IMR-90 (cell line): ENCODE data around the gene NCR2. TPM values are rescaled to one million over a fixed set of nuclear protein-coding genes. Genes with fewer than 3 reads are reported as not detected.

Experiments used
- ATAC-seq: fragments of 200-7000 bp; cut with Tn5 transposase; 2 replicates; pipeline ENCODE4 v1.9.1; 2020; ENCODE audit warnings: low read depth, mild to moderate bottlenecking, moderate library complexity
- BruUV-seq: library from RNA; stranded (reverse); fragments of 400-500 nt; replicated peaks from 2 replicates; lab custom pipeline; 2021; lab: Mats Ljungman, UMichigan
- CTCF ChIA-PET: fragments of 300-600 bp; formaldehyde crosslinking; extraction: SDS; loops from one replicate; lab custom pipeline; 2021; ENCODE audit warnings: antibody characterized with exemption; lab: Yijun Ruan, JAX
- POLR2A ChIA-PET: fragments of 300-600 bp; sonication (Branson Sonifier 250); formaldehyde crosslinking; loops from one replicate; lab custom pipeline; 2022; ENCODE audit warnings: antibody characterized with exemption; ENCODE audit not compliant: unreplicated experiment; lab: Charles Lee
- DNase-seq: peaks from one replicate; pipeline ENCODE4 v3.0.0; 2013
- H2AFZ ChIP-seq: replicated peaks from 2 replicates; pipeline ENCODE3; 2013; ENCODE audit warnings: low read length, mild to moderate bottlenecking; ENCODE audit not compliant: poor library complexity
- H2AK5ac ChIP-seq: 2 replicates; pipeline ENCODE4 v1.6.1; 2013; ENCODE audit warnings: low read depth, low read length, inconsistent platforms
- H2AK9ac ChIP-seq: replicated peaks from 2 replicates; pipeline ENCODE3; 2013; ENCODE audit warnings: mild to moderate bottlenecking, low read depth, low read length, moderate library complexity; ENCODE audit not compliant: poor library complexity
- H2BK120ac ChIP-seq: 2 replicates; pipeline ENCODE4 v1.6.1; 2013; ENCODE audit warnings: low read depth, low read length, inconsistent platforms
- H2BK15ac ChIP-seq: 3 replicates; pipeline ENCODE4 v1.6.1; 2013; ENCODE audit warnings: low read depth, low read length, inconsistent platforms
- H2BK20ac ChIP-seq: 2 replicates; pipeline ENCODE4 v1.6.1; 2013; ENCODE audit warnings: low read depth, mild to moderate bottlenecking, inconsistent platforms, low read length, moderate library complexity
- H2BK5ac ChIP-seq: 2 replicates; pipeline ENCODE4 v1.6.1; 2013; ENCODE audit warnings: mild to moderate bottlenecking, low read depth, low read length, inconsistent platforms; ENCODE audit not compliant: poor library complexity, severe bottlenecking
- H3K14ac ChIP-seq: replicated peaks from 2 replicates; pipeline ENCODE4 v1.6.1; 2013; ENCODE audit warnings: low read depth, low read length, inconsistent platforms
- H3K18ac ChIP-seq: 2 replicates; pipeline ENCODE4 v1.6.1; 2013; ENCODE audit warnings: low read depth, low read length, control low read depth
- H3K23ac ChIP-seq: 2 replicates; pipeline ENCODE4 v1.6.1; 2013; ENCODE audit warnings: low read depth, low read length, inconsistent platforms
- H3K27ac ChIP-seq: 2 replicates; pipeline ENCODE4 v1.5.1; 2013; ENCODE audit warnings: mild to moderate bottlenecking, control low read depth, low read length; ENCODE audit not compliant: insufficient read depth
- H3K27me3 ChIP-seq: 2 replicates; pipeline ENCODE4 v1.6.1; 2013; ENCODE audit warnings: low read length; ENCODE audit not compliant: control insufficient read depth, insufficient read depth
- H3K36me3 ChIP-seq: 2 replicates; pipeline ENCODE4 v1.6.1; 2013; ENCODE audit warnings: low read length, mixed read lengths; ENCODE audit not compliant: control insufficient read depth, insufficient read depth
- H3K4ac ChIP-seq: 2 replicates; pipeline ENCODE4 v1.6.1; 2013; ENCODE audit warnings: low read depth, low read length, inconsistent platforms
- H3K4me1 ChIP-seq: 2 replicates; pipeline ENCODE4 v1.6.1; 2013; ENCODE audit warnings: low read length, mixed read lengths; ENCODE audit not compliant: control insufficient read depth, insufficient read depth
- H3K4me2 ChIP-seq: 2 replicates; pipeline ENCODE4 v1.6.1; 2013; ENCODE audit warnings: low read depth, mild to moderate bottlenecking, control low read depth, low read length, moderate library complexity
- H3K4me3 ChIP-seq: 2 replicates; pipeline ENCODE4 v1.5.1; 2013; ENCODE audit warnings: low read depth, mild to moderate bottlenecking, control low read depth, low read length, moderate library complexity; ENCODE audit not compliant: insufficient read depth
- H3K56ac ChIP-seq: 2 replicates; pipeline ENCODE4 v1.6.1; 2013; ENCODE audit warnings: low read length, inconsistent platforms; ENCODE audit not compliant: insufficient read depth; ENCODE audit errors: extremely low read depth
- H3K79me1 ChIP-seq, 2 experiments: 2 replicates each; pipeline ENCODE4 v1.6.1; 2013; ENCODE audit warnings: low read length in 2 of 2, inconsistent platforms in 1 of 2, low read depth in 1 of 2
- H3K9ac ChIP-seq: 2 replicates; pipeline ENCODE4 v1.6.1; 2013; ENCODE audit warnings: low read depth, low read length, control low read depth
- H3K9me1 ChIP-seq: 2 replicates; pipeline ENCODE4 v1.6.1; 2013; ENCODE audit warnings: low read length, inconsistent platforms; ENCODE audit not compliant: insufficient read depth
- H3K9me3 ChIP-seq: 2 replicates; pipeline ENCODE4 v1.6.1; 2013; ENCODE audit warnings: low read length; ENCODE audit not compliant: control insufficient read depth, insufficient read depth
- H4K20me1 ChIP-seq: 2 replicates; pipeline ENCODE4 v1.6.1; 2013; ENCODE audit warnings: low read length, inconsistent platforms; ENCODE audit not compliant: insufficient read depth
- H4K5ac ChIP-seq: 2 replicates; pipeline ENCODE4 v1.6.1; 2013; ENCODE audit warnings: mild to moderate bottlenecking, low read depth, low read length, control low read depth
- H4K8ac ChIP-seq, 2 experiments: 2 replicates each; pipeline ENCODE4 v1.6.1; 2013; ENCODE audit warnings: low read depth in 2 of 2, low read length in 2 of 2, control low read depth in 1 of 2, inconsistent platforms in 1 of 2
- H4K91ac ChIP-seq: 2 replicates; pipeline ENCODE4 v1.6.1; 2013; ENCODE audit warnings: low read depth, low read length, inconsistent platforms; ENCODE audit not compliant: insufficient read depth
- BHLHE40 ChIP-seq: fragments of 150-350 bp; IDR thresholded peaks from 2 replicates; pipeline ENCODE4 v1.6.1; 2016; ENCODE audit warnings: mild to moderate bottlenecking, low read depth, low read length
- CEBPB ChIP-seq: IDR thresholded peaks from 2 replicates; pipeline ENCODE4 v1.6.1; 2012; ENCODE audit warnings: low read depth, low read length, improper control_type of control experiment
- CHD1 ChIP-seq: IDR thresholded peaks from 2 replicates; pipeline ENCODE4 v1.6.1; 2012; ENCODE audit warnings: low read depth, low read length, improper control_type of control experiment
- FOS ChIP-seq: fragments of 150-350 bp; IDR thresholded peaks from 2 replicates; pipeline ENCODE4 v1.6.1; 2016; ENCODE audit warnings: low read depth, low read length
- MAZ ChIP-seq: IDR thresholded peaks from 2 replicates; pipeline ENCODE4 v1.6.1; 2012; ENCODE audit warnings: low read depth, mild to moderate bottlenecking, low read length, improper control_type of control experiment, moderate library complexity, borderline replicate concordance
- MXI1 ChIP-seq: IDR thresholded peaks from 2 replicates; pipeline ENCODE4 v1.6.1; 2012; ENCODE audit warnings: low read depth, mild to moderate bottlenecking, low read length, moderate library complexity, borderline replicate concordance
- NFE2L2 ChIP-seq: fragments of 150-350 bp; IDR thresholded peaks from 2 replicates; pipeline ENCODE4 v1.6.1; 2016; ENCODE audit warnings: low read depth, mild to moderate bottlenecking, low read length
- POLR2A ChIP-seq: IDR thresholded peaks from 2 replicates; pipeline ENCODE4 v1.6.1; 2012; ENCODE audit warnings: mild to moderate bottlenecking, low read depth, low read length
- RAD21 ChIP-seq: IDR thresholded peaks from 2 replicates; pipeline ENCODE4 v1.6.1; 2012; ENCODE audit warnings: low read length, improper control_type of control experiment
- RCOR1 ChIP-seq: IDR thresholded peaks from 2 replicates; pipeline ENCODE4 v1.6.1; 2012; ENCODE audit warnings: mild to moderate bottlenecking, low read length, improper control_type of control experiment; ENCODE audit not compliant: insufficient replicate concordance
- RFX5 ChIP-seq: IDR thresholded peaks from 2 replicates; pipeline ENCODE4 v1.8.0; 2012; ENCODE audit warnings: low read depth, mild to moderate bottlenecking, low read length, moderate library complexity
- SMC3 ChIP-seq: fragments of 150-350 bp; IDR thresholded peaks from 2 replicates; pipeline ENCODE4 v1.6.1; 2016; ENCODE audit warnings: low read depth, mild to moderate bottlenecking, antibody characterized with exemption, low read length, moderate library complexity
- WGBS, 2 experiments: methylation state at CpG; one replicate each; pipeline versions ENCODE4 v1.1.5 to v1.1.7; 2013; ENCODE audit warnings: missing lambda C conversion rate in 2 of 2; ENCODE audit not compliant: insufficient read length in 1 of 2; ENCODE audit errors: extremely low coverage in 2 of 2; 5-methylcytosine and 5-hydroxymethylcytosine counted together
- dilution Hi-C: fragments of 300-500 bp; cut with HindIII; formaldehyde crosslinking; loops from one replicate; pipeline ENCODE4 v1.14.3; 2018; ENCODE audit warnings: low sequenced_read_pairs; ENCODE audit not compliant: unreplicated experiment
- in situ Hi-C: fragments of 300-500 bp; cut with MboI; formaldehyde crosslinking; loops from 3 replicates; pipeline ENCODE4 v1.14.3; 2019; ENCODE audit warnings: low sequenced_read_pairs, inconsistent platforms, mixed read lengths
- intact Hi-C: fragments of 100-400 bp; cut with micrococcal nuclease; formaldehyde crosslinking; loops from 2 replicates; pipeline ENCODE4 v1.10.0; 2022
- polyA plus RNA-seq, 3 experiments: library from polyadenylated mRNA; depleted of rRNA; stranded (reverse); fragments of >200 nt; gene quantifications; 2 replicates each; pipeline ENCODE4 v1.2.3, GENCODE V29; 2012; ENCODE audit warnings: low replicate concordance in 1 of 3
- total RNA-seq: library from RNA; depleted of rRNA; stranded (reverse); fragments of >200 nt; gene quantifications from 2 replicates; pipeline ENCODE4 v1.2.3, GENCODE V29; 2012
- TF ChIP-seq, protein P1 (sequence below): fragments of 150-350 bp; IDR thresholded peaks from 2 replicates; pipeline ENCODE4 v1.6.1; 2017; ENCODE audit warnings: mild to moderate bottlenecking, antibody characterized with exemption, low read length, low read depth
- TF ChIP-seq, protein P2 (sequence below): fragments of 150-350 bp; IDR thresholded peaks from 2 replicates; pipeline ENCODE4 v1.6.1; 2016; ENCODE audit warnings: low read depth, mild to moderate bottlenecking, low read length, moderate library complexity, borderline replicate concordance

Gene NCR2
- total and polyA plus RNA-seq, 2 of the 4 experiments (the other 2 are of a cell fraction), result not detected

DNA sequence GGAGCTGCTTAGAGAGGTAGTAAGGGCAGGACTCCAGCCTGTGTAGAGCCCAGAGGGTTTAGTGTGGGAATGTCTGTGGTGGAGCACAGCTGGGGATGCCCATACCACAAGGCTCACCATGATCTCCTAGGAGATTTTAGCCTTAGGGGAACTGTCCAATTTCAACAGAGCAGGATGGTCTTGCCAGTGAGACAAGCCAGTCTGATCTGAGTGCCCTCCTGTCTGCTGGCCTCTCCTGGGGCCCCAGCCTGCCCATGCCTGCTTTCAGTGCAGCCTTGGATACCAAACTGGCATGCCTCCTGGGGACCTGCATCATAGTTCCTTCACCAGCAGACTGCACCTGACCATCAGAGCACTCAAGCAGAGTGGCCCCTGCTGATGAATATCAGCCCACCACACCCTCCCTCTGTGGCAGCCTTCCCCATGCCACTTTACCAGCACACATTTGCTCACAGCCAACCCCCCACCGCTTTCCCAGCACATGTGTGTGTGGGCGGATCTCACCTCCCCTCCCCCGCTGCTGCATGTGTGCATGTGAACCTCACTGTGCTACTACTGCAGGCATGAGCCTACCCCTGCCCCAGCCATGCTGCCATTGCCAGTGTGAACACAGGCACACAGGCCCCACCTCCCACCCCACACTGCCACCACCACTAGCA, 41.1 kb upstream of the NCR2 start:
- Histone ChIP-seq H3K56ac (no peak overlapping the region), H3K4me3 (no peak overlapping the region), H4K5ac (no peak overlapping the region), H3K18ac (no peak overlapping the region), H3K79me1 (no peaks in the 10 kb centered on the region), H3K4me2 (no peak overlapping the region), H3K14ac (no peak overlapping the region), H2BK20ac (no peak overlapping the region), H4K8ac (no peak overlapping the region), H3K4me1 (no peaks in the 10 kb centered on the region), H3K9me1 (no peaks in the 10 kb centered on the region), H2AK5ac (no peak overlapping the region), H2AFZ (no peak overlapping the region), H4K20me1 (no peaks in the 10 kb centered on the region), H3K36me3 (no peaks in the 10 kb centered on the region), H3K27ac (no peak overlapping the region), H2BK15ac (no peak overlapping the region), H2AK9ac (no peak overlapping the region), H3K23ac (no peak overlapping the region), H4K91ac (no peak overlapping the region), H3K9ac (no peak overlapping the region), H2BK120ac (no peak overlapping the region), H3K27me3 (peaks cover 9% of the 10 kb centered on the region), H3K4ac (no peak overlapping the region), H3K9me3 (no peaks in the 10 kb centered on the region), H2BK5ac (no peak overlapping the region)
- WGBS, 2 experiments, result 60% methylated on average over 1 of the region's 3 CpGs; no CpG with 5 or more reads in 1 of the 2 experiments
- ChIA-PET POLR2A (no interaction called here), CTCF (no interaction called here)
- no TSS peak for BruUV-seq
- intact Hi-C loops, result no loop called here
- TF ChIP-seq NFE2L2 (no peak), MAZ (no peak), SMC3 (no peak), BHLHE40 (no peak), POLR2A (no peak), RAD21 (no peak), RCOR1 (no peak), CHD1 (no peak), FOS (no peak), CEBPB (no peak), MXI1 (no peak), RFX5 (no peak)
- TF ChIP-seq, protein P1, sequence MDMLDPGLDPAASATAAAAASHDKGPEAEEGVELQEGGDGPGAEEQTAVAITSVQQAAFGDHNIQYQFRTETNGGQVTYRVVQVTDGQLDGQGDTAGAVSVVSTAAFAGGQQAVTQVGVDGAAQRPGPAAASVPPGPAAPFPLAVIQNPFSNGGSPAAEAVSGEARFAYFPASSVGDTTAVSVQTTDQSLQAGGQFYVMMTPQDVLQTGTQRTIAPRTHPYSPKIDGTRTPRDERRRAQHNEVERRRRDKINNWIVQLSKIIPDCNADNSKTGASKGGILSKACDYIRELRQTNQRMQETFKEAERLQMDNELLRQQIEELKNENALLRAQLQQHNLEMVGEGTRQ, result no peak
- TF ChIP-seq, protein P2, sequence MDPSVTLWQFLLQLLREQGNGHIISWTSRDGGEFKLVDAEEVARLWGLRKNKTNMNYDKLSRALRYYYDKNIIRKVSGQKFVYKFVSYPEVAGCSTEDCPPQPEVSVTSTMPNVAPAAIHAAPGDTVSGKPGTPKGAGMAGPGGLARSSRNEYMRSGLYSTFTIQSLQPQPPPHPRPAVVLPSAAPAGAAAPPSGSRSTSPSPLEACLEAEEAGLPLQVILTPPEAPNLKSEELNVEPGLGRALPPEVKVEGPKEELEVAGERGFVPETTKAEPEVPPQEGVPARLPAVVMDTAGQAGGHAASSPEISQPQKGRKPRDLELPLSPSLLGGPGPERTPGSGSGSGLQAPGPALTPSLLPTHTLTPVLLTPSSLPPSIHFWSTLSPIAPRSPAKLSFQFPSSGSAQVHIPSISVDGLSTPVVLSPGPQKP, result no peak
- in situ Hi-C loops, result no loop called here
- dilution Hi-C loops, result no loop called here
- ATAC-seq (no peak), DNase-seq (no peak)
